ENCODE results near the gene BCAT1. TPM values are rescaled to one million over a fixed set of nuclear protein-coding genes. Genes with fewer than 3 reads are reported as not detected.
A peak's percentile ranks its signal among the peaks of the same experiment; 100 is the strongest.
"Not testable (repeated sequence)": the region's sequence is repeated elsewhere in the genome, so short reads cannot be mapped to it uniquely, and the experiment has no call there.

BCAT1 gene
- total RNA-seq, 1 donor from 2014 or later, result 5.8 TPM

DNA sequence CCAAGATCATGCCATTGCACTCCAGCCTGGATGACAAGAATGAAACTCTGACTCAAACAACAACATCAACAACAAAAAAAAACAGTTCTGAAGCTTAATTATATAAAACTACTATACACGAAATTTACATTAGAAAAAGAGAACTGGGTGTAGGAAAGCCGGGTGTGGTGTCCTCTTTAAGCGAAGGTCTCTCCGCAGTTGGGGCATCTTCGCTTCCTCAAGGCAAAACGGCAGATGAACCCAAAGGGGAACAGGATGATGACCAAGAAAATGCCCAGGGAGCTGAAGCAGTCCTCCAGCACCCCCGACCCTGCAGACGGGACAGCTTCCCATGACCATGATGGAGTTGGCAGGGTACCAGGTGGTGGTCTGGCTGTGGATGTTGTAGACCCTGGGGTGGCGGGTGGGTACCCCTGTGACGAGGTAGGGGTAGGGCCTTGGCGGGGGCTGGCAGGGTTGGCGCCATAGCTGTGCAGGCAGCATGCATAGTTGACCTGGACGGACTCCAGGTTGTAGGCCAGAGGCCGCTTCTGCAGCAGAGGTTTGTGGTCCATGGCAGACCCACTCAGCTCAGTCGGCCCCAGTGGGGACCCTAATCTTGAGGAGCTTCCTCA is 18.2 kb upstream of the BCAT1 start:
- ATAC-seq (no peak), DNase-seq (ENCODE audit: missing footprints) (no peak)
- intact Hi-C loops (cut with DNase I), result no loop called here

- intact Hi-C loops (cut with DNase I), result no loop called here
- ATAC-seq, result no peak
Observed at GRCh38 chr12:24964342-24964741, 15.4 kb upstream of the BCAT1 start.

GRCh38 chr12:24960222-24960855 is 11.4 kb upstream of the BCAT1 start:
- no peak for DNase-seq (ENCODE audit: missing footprints)
- ATAC-seq, result peak; percentile 48
- intact Hi-C loops (cut with DNase I), result no loop called here

More at GRCh38 chr12:24964342-24964741, 15.4 kb upstream of the BCAT1 start:
- DNase-seq (ENCODE audit: missing footprints), result no peak

DNA sequence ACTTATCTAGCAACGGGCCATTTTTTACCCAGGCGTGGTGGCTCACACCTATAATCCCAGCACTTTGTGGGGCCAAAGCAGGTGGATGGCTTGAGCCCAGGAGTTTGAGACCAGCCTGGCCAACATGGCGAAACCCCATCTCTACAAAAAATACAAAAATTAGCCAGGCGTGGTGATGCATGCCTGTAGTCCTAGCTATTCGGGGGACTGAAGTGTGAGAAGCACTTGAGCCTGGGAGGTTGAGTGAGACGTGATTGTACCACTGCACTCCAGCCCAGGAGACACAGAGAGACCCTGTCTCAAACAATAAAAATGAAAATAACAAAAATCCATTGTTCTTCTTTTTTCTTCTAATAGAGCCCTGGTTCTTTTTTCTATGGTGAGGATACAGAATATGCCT is 7.5 kb upstream of the BCAT1 start:
- ATAC-seq; intact Hi-C loops (cut with DNase I); DNase-seq (ENCODE audit: missing footprints): not testable (repeated sequence)

DNA sequence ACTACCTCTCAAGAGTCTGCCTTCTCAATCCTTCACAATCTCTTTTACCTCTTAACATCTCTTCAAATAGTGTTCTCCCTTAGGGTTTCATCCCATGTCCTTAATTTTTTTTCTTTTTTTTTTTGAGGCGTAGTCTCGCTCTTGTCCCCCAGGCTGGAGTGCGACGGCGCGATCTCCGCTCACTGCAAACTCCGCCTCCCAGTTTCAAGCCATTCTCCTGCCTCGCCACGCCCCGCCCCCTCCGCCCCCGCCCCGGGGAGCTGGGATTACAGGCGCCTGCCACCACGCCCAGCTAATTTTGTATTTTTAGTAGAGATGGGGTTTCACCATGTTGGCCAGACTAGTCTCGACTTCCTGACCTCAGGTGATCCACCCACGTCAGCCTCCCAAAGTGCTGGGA is 7.0 kb upstream of the BCAT1 start:
- ATAC-seq, result no peak
- intact Hi-C loops (cut with DNase I), result no loop called here
- no peak for DNase-seq (ENCODE audit: missing footprints)

DNA sequence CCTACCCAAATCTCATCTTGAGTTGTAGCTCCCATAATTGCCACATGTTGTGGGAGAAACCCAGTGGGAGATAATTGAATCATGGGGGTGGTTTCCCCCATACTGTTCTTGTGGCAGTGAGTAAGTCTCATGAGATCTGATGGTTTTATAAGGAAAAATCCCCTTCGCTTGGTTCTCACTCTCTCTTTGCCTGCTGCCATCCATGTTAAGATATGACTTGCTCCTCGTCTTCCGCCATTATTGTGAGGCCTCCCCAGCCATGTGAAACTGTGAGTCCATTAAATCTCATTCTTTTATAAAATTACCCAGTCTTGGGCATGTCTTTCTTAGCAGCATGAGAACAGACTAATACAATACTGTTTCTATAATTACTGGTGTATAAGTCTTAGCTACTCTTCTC is 6.5 kb upstream of the BCAT1 start:
- intact Hi-C loops (cut with DNase I), result no loop called here
- ATAC-seq (no peak), DNase-seq (ENCODE audit: missing footprints) (no peak)

DNA sequence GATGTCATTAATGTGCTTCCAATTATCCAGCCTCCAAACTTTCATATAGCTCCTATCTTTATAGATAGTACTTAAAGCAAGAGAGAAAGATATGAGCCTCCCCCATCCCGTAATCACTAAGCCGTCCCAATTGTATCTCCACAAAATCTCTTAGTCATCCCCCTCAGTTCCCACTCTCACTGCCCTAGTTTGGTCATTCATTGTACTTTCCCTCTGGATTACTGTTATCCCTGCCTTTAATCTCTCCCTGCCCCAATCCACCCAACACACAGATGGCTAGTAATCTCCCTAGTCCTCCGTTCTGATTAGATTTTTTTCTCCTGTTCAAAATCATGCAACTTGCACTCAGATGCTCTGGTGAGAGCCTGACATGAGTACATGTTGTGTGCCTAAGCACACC is 5.4 kb upstream of the BCAT1 start:
- intact Hi-C loops (cut with DNase I), result no loop called here
- ATAC-seq (no peak), DNase-seq (ENCODE audit: missing footprints) (no peak)

GRCh38 chr12:24952389-24952788 is 3.5 kb upstream of the BCAT1 start:
- intact Hi-C loops (cut with DNase I), result no loop called here
- ATAC-seq (no peak), DNase-seq (ENCODE audit: missing footprints) (no peak)

GRCh38 chr12:24950231-24950834 is 1.4 kb upstream of the BCAT1 start:
- DNase-seq (ENCODE audit: missing footprints), result no peak
- ATAC-seq, result no peak
- intact Hi-C loops (cut with DNase I), result no loop called here

DNA sequence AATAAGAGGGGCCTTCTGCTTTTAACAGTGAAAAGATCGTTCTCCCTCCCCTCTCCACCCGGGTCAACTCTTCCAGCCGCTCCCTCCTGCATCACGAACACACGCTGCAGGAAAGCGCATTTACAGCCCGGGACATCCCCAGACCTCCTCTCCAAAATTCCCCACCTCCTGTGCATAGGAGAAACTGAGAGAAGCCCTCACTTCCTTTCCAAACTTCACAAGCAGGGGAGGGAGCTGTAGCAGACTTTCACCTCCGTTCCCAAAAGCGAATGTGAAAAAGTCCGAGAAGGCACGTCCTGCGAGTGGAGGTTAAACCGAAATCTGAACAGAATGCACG is 513 bp downstream of the BCAT1 start:
- intact Hi-C loops (cut with DNase I), result no loop called here

GRCh38 chr12:24947541-24948419 is 1.1 kb downstream of the BCAT1 start:
- ATAC-seq, result no peak
- DNase-seq (ENCODE audit: missing footprints), result no peak
- intact Hi-C loops (cut with DNase I), result no loop called here

More for the DNA sequence above, 513 bp downstream of the BCAT1 start:
- no peak for DNase-seq (ENCODE audit: missing footprints)
- peak; percentile 38 for ATAC-seq

DNA sequence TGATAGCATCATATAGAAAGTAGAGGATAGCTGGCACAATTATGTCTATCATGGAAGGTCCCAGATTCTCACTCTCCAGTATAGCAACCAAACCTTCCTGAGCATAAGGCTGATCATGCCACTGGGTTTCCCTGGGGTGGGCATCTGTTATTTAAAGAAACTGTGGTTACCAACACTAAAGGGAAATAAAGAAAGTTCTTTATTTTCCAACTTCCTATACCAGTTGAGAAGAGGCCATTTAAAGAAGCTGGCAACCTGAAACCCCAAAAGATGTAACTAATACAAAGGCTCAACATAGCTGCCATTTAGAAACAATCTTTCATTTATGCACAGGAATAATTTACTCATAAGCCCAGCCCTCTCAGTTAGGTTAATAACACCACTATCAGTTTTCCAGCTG is 3.1 kb downstream of the BCAT1 start:
- ATAC-seq, result no peak
- no peak for DNase-seq (ENCODE audit: missing footprints)
- intact Hi-C loops (cut with DNase I), result no loop called here

GRCh38 chr12:24945039-24945438 is 3.9 kb downstream of the BCAT1 start:
- ATAC-seq, result no peak

GRCh38 chr12:24944601-24944975 is 4.3 kb downstream of the BCAT1 start:
- no peak for DNase-seq (ENCODE audit: missing footprints)
- no peak for ATAC-seq
- intact Hi-C loops (cut with DNase I), result no loop called here

More at GRCh38 chr12:24945039-24945438, 3.9 kb downstream of the BCAT1 start:
- intact Hi-C loops (cut with DNase I), result no loop called here
- no peak for DNase-seq (ENCODE audit: missing footprints)

GRCh38 chr12:24943947-24944600 is 4.8 kb downstream of the BCAT1 start:
- no peak for ATAC-seq
- no peak for DNase-seq (ENCODE audit: missing footprints)
- intact Hi-C loops (cut with DNase I), result no loop called here

- no peak for ATAC-seq
- no peak for DNase-seq (ENCODE audit: missing footprints)
- intact Hi-C loops (cut with DNase I), result no loop called here
Observed at GRCh38 chr12:24940157-24940556, 8.7 kb downstream of the BCAT1 start.

GRCh38 chr12:24939551-24939950 is 9.3 kb downstream of the BCAT1 start:
- DNase-seq (ENCODE audit: missing footprints); intact Hi-C loops (cut with DNase I); ATAC-seq: not testable (repeated sequence)

- intact Hi-C loops (cut with DNase I), result no loop called here
- DNase-seq (ENCODE audit: missing footprints) (no peak), ATAC-seq (no peak)
Observed at GRCh38 chr12:24938341-24938740, 10.6 kb downstream of the BCAT1 start.

All from Right ventricle myocardium inferior (tissue), 1 donor.